Vagina (tissue), 2 donors: Measurements from ENCODE around the gene CSPG5. TPM values are rescaled to one million over a fixed set of nuclear protein-coding genes. Genes with fewer than 3 reads are reported as not detected.
A peak's percentile ranks its signal among the peaks of the same experiment; 100 is the strongest.

Experiments
- DNase-seq, 2 donors: peaks; one replicate each; pipeline ENCODE4 v3.0.0-alpha.2; 2017; ENCODE audit errors: extremely low spot score in 2 of 2
- H3K27ac ChIP-seq: fragments of 200-600 bp; sonication (generic); one replicate; pipeline ENCODE4 v1.5.1; 2019
- H3K27me3 ChIP-seq: fragments of 200-600 bp; sonication (generic); one replicate; pipeline ENCODE4 v1.5.1; 2019
- H3K36me3 ChIP-seq, 2 donors: fragments of 200-600 bp; sonication (generic); one replicate each; pipeline ENCODE4 v1.5.1; 2017 to 2019
- H3K4me1 ChIP-seq: fragments of 200-600 bp; sonication (generic); one replicate; pipeline ENCODE4 v1.5.1; 2019
- H3K4me3 ChIP-seq, 2 donors: fragments of 200-600 bp; sonication (generic); 1 replicate in 1 of 2; 2 replicates in 1 of 2; pipeline ENCODE4 v1.5.1; 2016 to 2019
- H3K9me3 ChIP-seq: fragments of 200-600 bp; sonication (generic); one replicate; pipeline ENCODE4 v1.5.1; 2019
- CTCF ChIP-seq, 3 experiments: fragments of 450-650 bp in 2 of 3; fragments of 200-600 bp in 1 of 3; sonication (generic) in 1 of 3; IDR thresholded peaks; one replicate each; pipeline ENCODE4 v1.5.1; 2017 to 2019; ENCODE audit warnings: antibody characterized with exemption in 3 of 3, mild to moderate bottlenecking in 2 of 3, moderate library complexity in 2 of 3
- POLR2A ChIP-seq, 2 donors: fragments of 450-650 bp; IDR thresholded peaks; one replicate each; pipeline ENCODE4 v1.6.1; 2017; ENCODE audit warnings: antibody characterized with exemption in 2 of 2, mild to moderate bottlenecking in 2 of 2, moderate library complexity in 2 of 2
- POLR2AphosphoS5 ChIP-seq, 2 donors: sonication (generic); formaldehyde crosslinking; IDR thresholded peaks; one replicate each; pipeline ENCODE4 v1.9.0; 2017; ENCODE audit warnings: antibody characterized with exemption in 2 of 2, mild to moderate bottlenecking in 2 of 2, low read depth in 1 of 2; ENCODE audit not compliant: insufficient read depth in 1 of 2
- intact Hi-C: fragments of 100-400 bp; cut with DNase I; formaldehyde crosslinking; loops from one replicate; pipeline ENCODE4 v1.15.1; 2023
- small RNA-seq: library from RNA; depleted of rRNA; stranded (forward); fragments of <200 nt; gene quantifications from one replicate; pipeline ENCODE3, GENCODE V24; 2016
- total RNA-seq: library from RNA; depleted of rRNA; stranded (reverse); fragments of >200 nt; gene quantifications from one replicate; pipeline ENCODE4 v1.2.3, GENCODE V29; 2016

The CSPG5 gene
- total RNA-seq, 1 donor from 2014 or later = 0.98 TPM

- H3K27me3 ChIP-seq = no peaks in the 10 kb centered on the region
- H3K27ac ChIP-seq = peak within 1 kb of the TSS; percentile 98
- no peaks in the 10 kb centered on the region for H3K36me3 ChIP-seq
- H3K4me1 ChIP-seq = peaks cover 9% of the 10 kb centered on the region
- no peak for TF ChIP-seq POLR2A (IDR thresholded peaks at IDR 0.05)
- peak in 2 of 3 experiments; percentile 23 to 25 for TF ChIP-seq CTCF (IDR thresholded peaks at IDR 0.05)
- TF ChIP-seq POLR2AphosphoS5 (IDR thresholded peaks at IDR 0.05; ENCODE audit: insufficient read depth in 1 of 2, low read depth in 1 of 2) = peak; percentile 90 to 95
- H3K9me3 ChIP-seq = no peaks in the 10 kb centered on the region
- intact Hi-C loops = no loop called here
- H3K4me3 ChIP-seq = peak within 1 kb of the TSS; percentile 77 to 80
- peak in 1 of 2 donors; percentile 95 for DNase-seq
These were observed 65.3 kb downstream of the CSPG5 start, which contains the start of gene ELP6 for GRCh38 chr3:47513125-47513929. Gene ELP6 (minus strand): TSS chr3:47513712. CDS start chr3:47513590, 122 bp downstream.

- Histone ChIP-seq H3K36me3 (no peaks in the 10 kb centered on the region), H3K4me3 (peak overlapping the region; percentile 77 to 80), H3K9me3 (no peaks in the 10 kb centered on the region), H3K4me1 (peaks cover 9% of the 10 kb centered on the region), H3K27me3 (no peaks in the 10 kb centered on the region), H3K27ac (peak overlapping the region; percentile 98)
- no peak for DNase-seq
- intact Hi-C loops = no loop called here
- TF ChIP-seq CTCF (IDR thresholded peaks at IDR 0.05) = no peak
These were observed 66.1 kb downstream of the CSPG5 start for GRCh38 chr3:47512416-47513124.

Small RNAs within 50 kb of the gene (small RNA-seq; reads per million reads assigned to genes)
- not detected for gene RN7SL870P

Other genes with a start within 250 kb of the CSPG5 start
- gene PTPN23, start 197.8 kb downstream of the CSPG5 start, total RNA-seq = 30.2 TPM
- gene SCAP, start 102.9 kb downstream of the CSPG5 start, total RNA-seq = 84.7 TPM
- gene ELP6, start 65.2 kb downstream of the CSPG5 start, total RNA-seq = 22.1 TPM
- 39.0 TPM for gene SMARCC1, start 203.0 kb upstream of the CSPG5 start, total RNA-seq
- gene DHX30, start 224.3 kb upstream of the CSPG5 start, total RNA-seq = 55.0 TPM